ENCODE results near the gene SLC26A2. TPM values are rescaled to one million over a fixed set of nuclear protein-coding genes. Genes with fewer than 3 reads are reported as not detected.

Gene SLC26A2
- total and polyA plus RNA-seq, 2 of the 8 experiments (the other 6 are each of a cell fraction or from before 2014, with no cell fraction given), result 3.7 to 11.4 TPM

DNA sequence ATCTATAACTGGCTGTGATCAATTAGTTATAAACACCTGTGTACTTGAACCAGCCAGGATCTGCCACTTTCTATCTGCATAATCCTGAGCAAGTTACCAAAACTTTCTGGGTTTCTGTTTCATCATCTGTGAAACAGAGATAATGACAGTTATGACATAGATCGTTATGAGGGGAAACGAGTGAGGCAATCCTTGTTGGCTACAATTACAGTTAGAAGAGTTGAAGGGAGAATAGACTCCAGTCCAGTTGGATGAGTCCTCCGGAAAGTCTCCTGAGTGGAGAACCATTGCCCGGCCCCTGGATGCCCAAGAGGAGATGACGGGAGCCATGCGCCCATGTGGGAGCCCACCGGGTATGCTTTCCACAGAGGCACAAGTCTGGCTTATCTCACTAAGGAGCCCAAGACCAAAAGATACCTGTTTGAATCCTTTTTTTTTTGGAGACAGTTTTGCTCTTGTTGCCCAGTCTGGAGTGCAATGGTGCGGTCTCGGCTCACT lies 20.4 kb upstream of the SLC26A2 start (continued):
- TF ChIP-seq, protein P1, sequence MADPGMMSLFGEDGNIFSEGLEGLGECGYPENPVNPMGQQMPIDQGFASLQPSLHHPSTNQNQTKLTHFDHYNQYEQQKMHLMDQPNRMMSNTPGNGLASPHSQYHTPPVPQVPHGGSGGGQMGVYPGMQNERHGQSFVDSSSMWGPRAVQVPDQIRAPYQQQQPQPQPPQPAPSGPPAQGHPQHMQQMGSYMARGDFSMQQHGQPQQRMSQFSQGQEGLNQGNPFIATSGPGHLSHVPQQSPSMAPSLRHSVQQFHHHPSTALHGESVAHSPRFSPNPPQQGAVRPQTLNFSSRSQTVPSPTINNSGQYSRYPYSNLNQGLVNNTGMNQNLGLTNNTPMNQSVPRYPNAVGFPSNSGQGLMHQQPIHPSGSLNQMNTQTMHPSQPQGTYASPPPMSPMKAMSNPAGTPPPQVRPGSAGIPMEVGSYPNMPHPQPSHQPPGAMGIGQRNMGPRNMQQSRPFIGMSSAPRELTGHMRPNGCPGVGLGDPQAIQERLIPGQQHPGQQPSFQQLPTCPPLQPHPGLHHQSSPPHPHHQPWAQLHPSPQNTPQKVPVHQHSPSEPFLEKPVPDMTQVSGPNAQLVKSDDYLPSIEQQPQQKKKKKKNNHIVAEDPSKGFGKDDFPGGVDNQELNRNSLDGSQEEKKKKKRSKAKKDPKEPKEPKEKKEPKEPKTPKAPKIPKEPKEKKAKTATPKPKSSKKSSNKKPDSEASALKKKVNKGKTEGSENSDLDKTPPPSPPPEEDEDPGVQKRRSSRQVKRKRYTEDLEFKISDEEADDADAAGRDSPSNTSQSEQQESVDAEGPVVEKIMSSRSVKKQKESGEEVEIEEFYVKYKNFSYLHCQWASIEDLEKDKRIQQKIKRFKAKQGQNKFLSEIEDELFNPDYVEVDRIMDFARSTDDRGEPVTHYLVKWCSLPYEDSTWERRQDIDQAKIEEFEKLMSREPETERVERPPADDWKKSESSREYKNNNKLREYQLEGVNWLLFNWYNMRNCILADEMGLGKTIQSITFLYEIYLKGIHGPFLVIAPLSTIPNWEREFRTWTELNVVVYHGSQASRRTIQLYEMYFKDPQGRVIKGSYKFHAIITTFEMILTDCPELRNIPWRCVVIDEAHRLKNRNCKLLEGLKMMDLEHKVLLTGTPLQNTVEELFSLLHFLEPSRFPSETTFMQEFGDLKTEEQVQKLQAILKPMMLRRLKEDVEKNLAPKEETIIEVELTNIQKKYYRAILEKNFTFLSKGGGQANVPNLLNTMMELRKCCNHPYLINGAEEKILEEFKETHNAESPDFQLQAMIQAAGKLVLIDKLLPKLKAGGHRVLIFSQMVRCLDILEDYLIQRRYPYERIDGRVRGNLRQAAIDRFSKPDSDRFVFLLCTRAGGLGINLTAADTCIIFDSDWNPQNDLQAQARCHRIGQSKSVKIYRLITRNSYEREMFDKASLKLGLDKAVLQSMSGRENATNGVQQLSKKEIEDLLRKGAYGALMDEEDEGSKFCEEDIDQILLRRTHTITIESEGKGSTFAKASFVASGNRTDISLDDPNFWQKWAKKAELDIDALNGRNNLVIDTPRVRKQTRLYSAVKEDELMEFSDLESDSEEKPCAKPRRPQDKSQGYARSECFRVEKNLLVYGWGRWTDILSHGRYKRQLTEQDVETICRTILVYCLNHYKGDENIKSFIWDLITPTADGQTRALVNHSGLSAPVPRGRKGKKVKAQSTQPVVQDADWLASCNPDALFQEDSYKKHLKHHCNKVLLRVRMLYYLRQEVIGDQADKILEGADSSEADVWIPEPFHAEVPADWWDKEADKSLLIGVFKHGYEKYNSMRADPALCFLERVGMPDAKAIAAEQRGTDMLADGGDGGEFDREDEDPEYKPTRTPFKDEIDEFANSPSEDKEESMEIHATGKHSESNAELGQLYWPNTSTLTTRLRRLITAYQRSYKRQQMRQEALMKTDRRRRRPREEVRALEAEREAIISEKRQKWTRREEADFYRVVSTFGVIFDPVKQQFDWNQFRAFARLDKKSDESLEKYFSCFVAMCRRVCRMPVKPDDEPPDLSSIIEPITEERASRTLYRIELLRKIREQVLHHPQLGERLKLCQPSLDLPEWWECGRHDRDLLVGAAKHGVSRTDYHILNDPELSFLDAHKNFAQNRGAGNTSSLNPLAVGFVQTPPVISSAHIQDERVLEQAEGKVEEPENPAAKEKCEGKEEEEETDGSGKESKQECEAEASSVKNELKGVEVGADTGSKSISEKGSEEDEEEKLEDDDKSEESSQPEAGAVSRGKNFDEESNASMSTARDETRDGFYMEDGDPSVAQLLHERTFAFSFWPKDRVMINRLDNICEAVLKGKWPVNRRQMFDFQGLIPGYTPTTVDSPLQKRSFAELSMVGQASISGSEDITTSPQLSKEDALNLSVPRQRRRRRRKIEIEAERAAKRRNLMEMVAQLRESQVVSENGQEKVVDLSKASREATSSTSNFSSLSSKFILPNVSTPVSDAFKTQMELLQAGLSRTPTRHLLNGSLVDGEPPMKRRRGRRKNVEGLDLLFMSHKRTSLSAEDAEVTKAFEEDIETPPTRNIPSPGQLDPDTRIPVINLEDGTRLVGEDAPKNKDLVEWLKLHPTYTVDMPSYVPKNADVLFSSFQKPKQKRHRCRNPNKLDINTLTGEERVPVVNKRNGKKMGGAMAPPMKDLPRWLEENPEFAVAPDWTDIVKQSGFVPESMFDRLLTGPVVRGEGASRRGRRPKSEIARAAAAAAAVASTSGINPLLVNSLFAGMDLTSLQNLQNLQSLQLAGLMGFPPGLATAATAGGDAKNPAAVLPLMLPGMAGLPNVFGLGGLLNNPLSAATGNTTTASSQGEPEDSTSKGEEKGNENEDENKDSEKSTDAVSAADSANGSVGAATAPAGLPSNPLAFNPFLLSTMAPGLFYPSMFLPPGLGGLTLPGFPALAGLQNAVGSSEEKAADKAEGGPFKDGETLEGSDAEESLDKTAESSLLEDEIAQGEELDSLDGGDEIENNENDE (IDR thresholded peaks at IDR 0.05; ENCODE audit: insufficient replicate concordance, low read length), result no peak
- TF ChIP-seq GABPA (IDR thresholded peaks at IDR 0.05; ENCODE audit: borderline replicate concordance, insufficient read depth, low read length) (no peak), CHD1 (IDR thresholded peaks at IDR 0.05; ENCODE audit: low read depth, low read length) (no peak), POLR2AphosphoS5 (IDR thresholded peaks at IDR 0.05; ENCODE audit: low read depth, low read length) (no peak), KDM1A (IDR thresholded peaks at IDR 0.05; ENCODE audit: borderline replicate concordance, low read length) (no peak), RXRA (IDR thresholded peaks at IDR 0.05; ENCODE audit: insufficient read depth, low read depth, low read length) (no peak), SIN3A (conservative IDR thresholded peaks at IDR 0.05 in 1 of 2, IDR thresholded peaks at IDR 0.05 in 1 of 2; ENCODE audit: low read depth in 1 of 2, low read length in 2 of 2) (no peak), BRCA1 (IDR thresholded peaks at IDR 0.05; ENCODE audit: low read depth, low read length) (no peak), TEAD4 (IDR thresholded peaks at IDR 0.05; ENCODE audit: low read depth, low read length) (no peak), SP2 (IDR thresholded peaks at IDR 0.05; ENCODE audit: low read length) (no peak)
